ENCODE data around the gene JAZF1.

The JAZF1 gene

DNA sequence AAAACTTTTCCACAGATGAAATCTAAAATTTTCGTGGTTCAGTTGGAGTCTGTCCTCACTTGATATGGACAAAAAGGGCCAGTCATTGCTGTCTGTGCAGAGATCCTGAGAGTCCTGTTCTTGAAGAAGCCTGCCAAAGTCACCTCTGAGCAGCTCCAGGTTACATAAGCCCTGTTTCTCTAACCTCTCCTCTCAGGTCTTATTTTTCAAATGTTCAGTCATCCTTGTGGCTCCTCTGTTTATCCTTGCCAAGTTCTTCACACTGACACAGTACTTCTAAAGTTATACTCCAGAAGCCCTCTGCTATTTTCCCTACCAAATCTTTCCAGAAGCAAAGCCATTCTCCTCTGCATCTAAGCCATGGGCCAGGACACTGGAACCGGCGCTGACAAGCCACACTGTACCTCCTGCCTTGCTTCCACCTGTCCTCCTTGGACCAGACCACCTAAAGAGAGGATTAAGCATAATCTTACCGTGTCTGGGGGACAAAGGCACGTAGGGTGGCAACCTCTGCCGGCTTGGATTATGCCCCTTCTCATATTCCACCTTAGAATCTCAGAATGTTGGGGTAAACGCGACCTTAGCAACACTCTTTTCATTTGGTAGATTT is 161.6 kb downstream of the JAZF1 start:
- H3K27me3 ChIP-seq (ENCODE audit: control insufficient read depth, low read length) = no peaks in the 10 kb centered on the region
- no peak overlapping the region for H3K4me3 ChIP-seq (ENCODE audit: low read length)
- peaks cover 7% of the 10 kb centered on the region for H4K20me1 ChIP-seq (ENCODE audit: control insufficient read depth, insufficient read depth, low read depth, low read length)

DNA sequence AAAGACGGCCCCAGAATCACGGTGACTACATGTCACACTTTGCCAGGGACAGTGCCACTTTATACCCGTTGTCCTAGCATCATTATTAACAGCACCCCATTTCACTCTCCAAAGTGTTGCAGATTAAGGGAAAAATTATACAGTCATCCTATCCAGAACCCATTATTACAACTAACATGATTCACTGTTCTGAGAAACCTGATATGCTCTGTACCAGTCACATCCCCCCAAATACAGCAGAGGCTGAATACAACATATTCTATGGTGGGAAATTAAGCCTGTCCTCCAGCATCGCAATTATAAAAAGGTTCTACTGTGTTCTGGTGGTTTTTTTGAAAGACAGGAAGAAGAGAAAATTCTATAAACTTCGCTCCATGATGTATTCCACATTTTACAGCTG is 162.1 kb downstream of the JAZF1 start:
- Histone ChIP-seq H3F3A (ENCODE audit: control insufficient read depth, insufficient read depth) (no peaks in the 10 kb centered on the region), H4K20me1 (ENCODE audit: control insufficient read depth, insufficient read depth, low read depth, low read length) (peaks cover 7% of the 10 kb centered on the region), H3K4me3 (ENCODE audit: low read length) (no peak overlapping the region), H3K27ac (ENCODE audit: low read depth, low read length) (no peak overlapping the region), H3K36me3 (ENCODE audit: control insufficient read depth, low read length) (peaks cover 6% of the 10 kb centered on the region), H3K27me3 (ENCODE audit: control insufficient read depth, low read length) (no peaks in the 10 kb centered on the region), H3K9me3 (ENCODE audit: control insufficient read depth, insufficient read depth, low read length) (peaks cover 8% of the 10 kb centered on the region; the same call in 1 of the 2 replicates), H3K9me2 (replicated peaks; ENCODE audit: control insufficient read depth, low read length) (no peaks in the 10 kb centered on the region), H3K4me1 (ENCODE audit: control insufficient read depth, low read length) (no peaks in the 10 kb centered on the region), H3K4me2 (ENCODE audit: low read length) (no peak overlapping the region), H3K79me2 (ENCODE audit: control insufficient read depth, low read length) (peaks cover 17% of the 10 kb centered on the region)
- no peak for TF ChIP-seq EZH2phosphoT487 (IDR thresholded peaks at IDR 0.05; ENCODE audit: borderline replicate concordance, low read length)
- TF ChIP-seq, protein P1, sequence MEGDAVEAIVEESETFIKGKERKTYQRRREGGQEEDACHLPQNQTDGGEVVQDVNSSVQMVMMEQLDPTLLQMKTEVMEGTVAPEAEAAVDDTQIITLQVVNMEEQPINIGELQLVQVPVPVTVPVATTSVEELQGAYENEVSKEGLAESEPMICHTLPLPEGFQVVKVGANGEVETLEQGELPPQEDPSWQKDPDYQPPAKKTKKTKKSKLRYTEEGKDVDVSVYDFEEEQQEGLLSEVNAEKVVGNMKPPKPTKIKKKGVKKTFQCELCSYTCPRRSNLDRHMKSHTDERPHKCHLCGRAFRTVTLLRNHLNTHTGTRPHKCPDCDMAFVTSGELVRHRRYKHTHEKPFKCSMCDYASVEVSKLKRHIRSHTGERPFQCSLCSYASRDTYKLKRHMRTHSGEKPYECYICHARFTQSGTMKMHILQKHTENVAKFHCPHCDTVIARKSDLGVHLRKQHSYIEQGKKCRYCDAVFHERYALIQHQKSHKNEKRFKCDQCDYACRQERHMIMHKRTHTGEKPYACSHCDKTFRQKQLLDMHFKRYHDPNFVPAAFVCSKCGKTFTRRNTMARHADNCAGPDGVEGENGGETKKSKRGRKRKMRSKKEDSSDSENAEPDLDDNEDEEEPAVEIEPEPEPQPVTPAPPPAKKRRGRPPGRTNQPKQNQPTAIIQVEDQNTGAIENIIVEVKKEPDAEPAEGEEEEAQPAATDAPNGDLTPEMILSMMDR (IDR thresholded peaks at IDR 0.05; ENCODE audit: low read depth, low read length, poor library complexity, severe bottlenecking) = no peak

More for the DNA sequence above, 161.6 kb downstream of the JAZF1 start:
- Histone ChIP-seq H3F3A (ENCODE audit: control insufficient read depth, insufficient read depth) (no peaks in the 10 kb centered on the region), H3K4me1 (ENCODE audit: control insufficient read depth, low read length) (no peaks in the 10 kb centered on the region), H3K79me2 (ENCODE audit: control insufficient read depth, low read length) (peaks cover 17% of the 10 kb centered on the region), H3K9me3 (ENCODE audit: control insufficient read depth, insufficient read depth, low read length) (peaks cover 8% of the 10 kb centered on the region; the same call in 1 of the 2 replicates), H3K9me2 (replicated peaks; ENCODE audit: control insufficient read depth, low read length) (no peaks in the 10 kb centered on the region), H3K27ac (ENCODE audit: low read depth, low read length) (no peak overlapping the region), H3K4me2 (ENCODE audit: low read length) (no peak overlapping the region), H3K36me3 (ENCODE audit: control insufficient read depth, low read length) (peaks cover 6% of the 10 kb centered on the region)
- TF ChIP-seq EZH2phosphoT487 (IDR thresholded peaks at IDR 0.05; ENCODE audit: borderline replicate concordance, low read length) = no peak
- TF ChIP-seq, protein P1 (IDR thresholded peaks at IDR 0.05; ENCODE audit: low read depth, low read length, poor library complexity, severe bottlenecking) = no peak

DNA sequence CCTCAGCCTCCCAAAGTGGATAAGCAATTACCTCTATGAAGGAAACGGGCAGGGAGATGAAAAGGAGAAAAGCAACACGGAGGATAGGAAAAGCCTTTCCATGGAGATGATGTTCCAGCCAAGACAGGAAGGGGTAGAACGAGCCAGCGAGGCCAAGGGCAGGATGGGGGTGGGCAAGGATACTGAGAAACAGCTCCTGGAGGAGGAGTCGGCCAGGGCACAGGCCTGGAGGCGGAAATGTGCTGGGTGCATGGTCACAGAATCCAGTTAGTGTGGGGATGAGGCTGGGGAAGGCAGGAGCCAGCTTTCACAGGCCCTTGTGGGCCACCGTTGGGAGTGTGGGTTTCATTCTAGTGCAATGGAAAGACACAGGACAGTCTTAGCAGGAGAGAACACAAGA is 162.6 kb downstream of the JAZF1 start:
- Histone ChIP-seq H3K36me3 (ENCODE audit: control insufficient read depth, low read length) (peaks cover 6% of the 10 kb centered on the region), H3K9me2 (replicated peaks; ENCODE audit: control insufficient read depth, low read length) (no peaks in the 10 kb centered on the region), H3K27me3 (ENCODE audit: control insufficient read depth, low read length) (no peaks in the 10 kb centered on the region), H4K20me1 (ENCODE audit: control insufficient read depth, insufficient read depth, low read depth, low read length) (peaks cover 7% of the 10 kb centered on the region), H3F3A (ENCODE audit: control insufficient read depth, insufficient read depth) (no peaks in the 10 kb centered on the region), H3K4me2 (ENCODE audit: low read length) (no peak overlapping the region), H3K4me1 (ENCODE audit: control insufficient read depth, low read length) (no peaks in the 10 kb centered on the region), H3K4me3 (ENCODE audit: low read length) (no peak overlapping the region), H3K79me2 (ENCODE audit: control insufficient read depth, low read length) (peaks cover 17% of the 10 kb centered on the region), H3K9me3 (ENCODE audit: control insufficient read depth, insufficient read depth, low read length) (peaks cover 8% of the 10 kb centered on the region; the same call in 1 of the 2 replicates), H3K27ac (ENCODE audit: low read depth, low read length) (no peak overlapping the region)
- TF ChIP-seq EZH2phosphoT487 (IDR thresholded peaks at IDR 0.05; ENCODE audit: borderline replicate concordance, low read length) = no peak
- TF ChIP-seq, protein P1 (IDR thresholded peaks at IDR 0.05; ENCODE audit: low read depth, low read length, poor library complexity, severe bottlenecking) = no peak

Data from DOHH2 (cell line).